Measurements from ENCODE around the gene QPRT.

- TF ChIP-seq CTCF (IDR thresholded peaks at IDR 0.05) (no peak), POLR2AphosphoS5 (IDR thresholded peaks at IDR 0.05; ENCODE audit: insufficient read depth in 1 of 2, low read depth in 1 of 2) (no peak), POLR2A (IDR thresholded peaks at IDR 0.05) (no peak)
These were observed 35.4 kb downstream of the QPRT start for GRCh38 chr16:29714396-29714795.
